ENCODE measurements around the gene CCDC171. TPM values are rescaled to one million over a fixed set of nuclear protein-coding genes. Genes with fewer than 3 reads are reported as not detected.

The CCDC171 gene
- total RNA-seq, 2 donors from 2014 or later = 4.3 to 6.4 TPM

DNA sequence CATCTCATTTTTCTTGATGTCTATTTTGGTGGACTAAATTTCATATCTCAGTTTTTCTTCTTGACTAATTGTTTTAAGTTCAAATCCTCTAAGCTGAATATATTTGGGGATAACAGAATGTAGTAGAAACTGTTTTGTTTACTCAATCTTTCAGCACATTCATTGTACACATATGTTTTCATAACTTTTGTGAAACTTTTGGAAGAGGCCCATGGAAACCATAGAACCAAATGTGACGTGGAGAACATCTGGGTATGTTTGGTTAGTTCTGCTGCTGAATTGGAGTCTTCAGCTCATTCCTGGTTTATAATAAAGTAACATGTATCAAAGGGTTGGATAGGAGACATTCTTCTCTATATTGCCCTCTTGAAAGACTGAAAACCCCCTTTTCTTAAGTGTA is 88.4 kb downstream of the CCDC171 start:
- Histone ChIP-seq H3K27me3 (replicated peaks; ENCODE audit: insufficient read depth) (no peaks in the 10 kb centered on the region), H3K36me3 (no peaks in the 10 kb centered on the region), H3K4me1 (ENCODE audit: control insufficient read depth in 1 of 2, low read depth in 2 of 2) (no peaks in the 10 kb centered on the region), H3K27ac (no peak overlapping the region), H3K4me3 (no peak overlapping the region), H3K9me3 (no peaks in the 10 kb centered on the region)
- TF ChIP-seq, protein P1, sequence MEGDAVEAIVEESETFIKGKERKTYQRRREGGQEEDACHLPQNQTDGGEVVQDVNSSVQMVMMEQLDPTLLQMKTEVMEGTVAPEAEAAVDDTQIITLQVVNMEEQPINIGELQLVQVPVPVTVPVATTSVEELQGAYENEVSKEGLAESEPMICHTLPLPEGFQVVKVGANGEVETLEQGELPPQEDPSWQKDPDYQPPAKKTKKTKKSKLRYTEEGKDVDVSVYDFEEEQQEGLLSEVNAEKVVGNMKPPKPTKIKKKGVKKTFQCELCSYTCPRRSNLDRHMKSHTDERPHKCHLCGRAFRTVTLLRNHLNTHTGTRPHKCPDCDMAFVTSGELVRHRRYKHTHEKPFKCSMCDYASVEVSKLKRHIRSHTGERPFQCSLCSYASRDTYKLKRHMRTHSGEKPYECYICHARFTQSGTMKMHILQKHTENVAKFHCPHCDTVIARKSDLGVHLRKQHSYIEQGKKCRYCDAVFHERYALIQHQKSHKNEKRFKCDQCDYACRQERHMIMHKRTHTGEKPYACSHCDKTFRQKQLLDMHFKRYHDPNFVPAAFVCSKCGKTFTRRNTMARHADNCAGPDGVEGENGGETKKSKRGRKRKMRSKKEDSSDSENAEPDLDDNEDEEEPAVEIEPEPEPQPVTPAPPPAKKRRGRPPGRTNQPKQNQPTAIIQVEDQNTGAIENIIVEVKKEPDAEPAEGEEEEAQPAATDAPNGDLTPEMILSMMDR (IDR thresholded peaks at IDR 0.05) = no peak
- ATAC-seq (ENCODE audit: insufficient number of reproducible peaks, low FRiP score, low read depth) = no peak
- no peak for DNase-seq (ENCODE audit: low spot score)

DNA sequence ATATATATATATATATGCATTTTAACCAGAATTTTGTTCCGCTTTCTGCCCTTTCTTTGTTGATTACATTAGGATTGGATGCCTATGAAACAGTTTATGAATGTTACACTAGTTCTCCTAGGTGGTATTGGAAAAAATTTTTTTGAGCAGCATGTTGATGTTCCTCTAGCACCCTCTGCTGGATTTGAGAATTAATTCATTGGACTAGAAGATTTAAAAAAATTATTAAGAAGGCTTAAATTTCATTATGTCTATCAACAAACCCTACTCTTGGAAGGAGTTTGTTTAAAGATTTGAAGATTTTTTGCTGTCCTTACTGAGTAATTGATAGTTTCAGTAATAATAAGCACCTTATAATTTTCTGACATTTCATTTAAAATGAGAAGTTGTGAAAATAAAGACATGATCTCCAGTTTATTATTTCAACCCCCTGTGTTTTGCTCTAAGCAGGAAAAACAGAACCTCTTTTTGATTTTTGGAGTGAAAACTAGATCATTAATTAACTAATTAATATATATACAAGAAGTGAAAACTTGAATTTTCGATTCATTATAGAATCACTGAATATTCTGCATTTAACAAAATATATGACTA is 89.6 kb downstream of the CCDC171 start:
- no peaks in the 10 kb centered on the region for H3K4me1 ChIP-seq (ENCODE audit: control insufficient read depth in 1 of 2, low read depth in 2 of 2)
- no peak overlapping the region for H3K4me3 ChIP-seq
- no peak for ATAC-seq (ENCODE audit: insufficient number of reproducible peaks, low FRiP score, low read depth)
- no peak overlapping the region for H3K27ac ChIP-seq
- TF ChIP-seq, protein P1 (IDR thresholded peaks at IDR 0.05) = peak; percentile 34
- no peaks in the 10 kb centered on the region for H3K9me3 ChIP-seq
- DNase-seq (ENCODE audit: low spot score) = no peak
- H3K27me3 ChIP-seq (replicated peaks; ENCODE audit: insufficient read depth) = no peaks in the 10 kb centered on the region
- H3K36me3 ChIP-seq = no peaks in the 10 kb centered on the region

DNA sequence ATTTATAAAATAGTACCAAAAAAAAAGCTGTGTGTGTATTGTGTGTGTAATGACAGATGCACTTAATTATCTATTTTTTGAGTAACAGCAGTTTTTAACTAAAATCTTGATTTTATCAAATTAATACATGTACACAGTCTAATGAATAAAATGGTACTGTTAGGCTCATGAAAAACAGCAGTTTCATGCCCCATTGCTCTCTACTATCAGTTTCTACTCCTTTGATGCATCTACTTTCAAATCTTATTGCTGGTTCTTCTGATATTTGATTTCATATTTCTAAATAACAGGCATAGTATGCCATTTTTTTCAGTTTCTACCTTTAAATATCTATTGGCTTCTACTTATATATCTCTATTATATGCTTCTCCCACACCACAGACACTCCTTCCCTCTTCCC is 117.4 kb downstream of the CCDC171 start:
- TF ChIP-seq, protein P1 (IDR thresholded peaks at IDR 0.05) = no peak
- H3K36me3 ChIP-seq = no peaks in the 10 kb centered on the region
- no peaks in the 10 kb centered on the region for H3K4me1 ChIP-seq (ENCODE audit: control insufficient read depth in 1 of 2, low read depth in 2 of 2)
- H3K27me3 ChIP-seq (replicated peaks; ENCODE audit: insufficient read depth) = no peaks in the 10 kb centered on the region
- DNase-seq (ENCODE audit: low spot score) = no peak
- H3K27ac ChIP-seq = no peak overlapping the region
- H3K9me3 ChIP-seq = no peaks in the 10 kb centered on the region
- H3K4me3 ChIP-seq = no peak overlapping the region
- ATAC-seq (ENCODE audit: insufficient number of reproducible peaks, low FRiP score, low read depth) = no peak

- Histone ChIP-seq H3K9me3 (no peaks in the 10 kb centered on the region), H3K36me3 (no peaks in the 10 kb centered on the region), H3K4me1 (ENCODE audit: control insufficient read depth in 1 of 2, low read depth in 2 of 2) (no peaks in the 10 kb centered on the region), H3K4me3 (no peak overlapping the region), H3K27me3 (replicated peaks; ENCODE audit: insufficient read depth) (no peaks in the 10 kb centered on the region), H3K27ac (no peak overlapping the region)
- TF ChIP-seq, protein P1 (IDR thresholded peaks at IDR 0.05) = no peak
- ATAC-seq (ENCODE audit: insufficient number of reproducible peaks, low FRiP score, low read depth) (no peak), DNase-seq (ENCODE audit: low spot score) (no peak)
Observed at GRCh38 chr9:15670894-15671293, 118.1 kb downstream of the CCDC171 start.

DNA sequence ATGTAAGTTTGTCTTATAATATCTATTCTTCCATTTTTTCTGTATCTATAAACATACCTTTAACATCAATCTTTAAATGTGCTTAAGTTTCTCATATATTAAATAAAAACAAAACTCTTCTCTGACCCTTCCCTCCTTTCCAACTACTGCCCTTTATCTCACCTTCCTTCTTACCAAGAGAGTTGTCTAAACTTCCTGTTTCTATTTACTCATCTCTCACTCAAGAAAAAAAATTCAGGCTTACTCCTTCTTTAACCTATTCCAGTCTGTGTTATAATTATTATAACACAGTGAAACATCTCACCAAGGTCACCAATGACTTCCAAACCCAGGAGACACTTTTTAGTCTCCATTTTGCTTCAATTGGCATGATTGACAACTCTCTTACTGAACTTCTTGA is 140.9 kb downstream of the CCDC171 start:
- TF ChIP-seq, protein P1 (IDR thresholded peaks at IDR 0.05) = no peak
- no peaks in the 10 kb centered on the region for H3K4me1 ChIP-seq (ENCODE audit: control insufficient read depth in 1 of 2, low read depth in 2 of 2)
- ATAC-seq (ENCODE audit: insufficient number of reproducible peaks, low FRiP score, low read depth) = no peak
- H3K27ac ChIP-seq = no peak overlapping the region
- no peaks in the 10 kb centered on the region for H3K27me3 ChIP-seq (replicated peaks; ENCODE audit: insufficient read depth)
- H3K4me3 ChIP-seq = no peak overlapping the region
- H3K36me3 ChIP-seq = no peaks in the 10 kb centered on the region
- no peaks in the 10 kb centered on the region for H3K9me3 ChIP-seq
- no peak for DNase-seq (ENCODE audit: low spot score)
